ENCODE data around the gene TSNAXIP1.

DNA sequence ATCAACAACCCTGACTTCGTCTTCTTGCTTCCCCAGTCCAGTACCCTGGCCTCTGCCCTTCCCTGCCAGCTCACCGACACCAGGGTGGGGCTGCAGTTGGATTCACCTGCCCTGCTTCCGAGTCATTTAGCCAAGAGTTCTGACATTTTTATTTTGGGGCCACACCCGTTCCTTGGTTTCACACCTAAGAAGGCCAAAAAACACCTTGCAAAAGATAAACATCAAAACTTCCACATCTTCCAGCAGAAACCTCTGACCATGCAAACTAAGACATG is 45.8 kb upstream of the TSNAXIP1 start:
- TF ChIP-seq, protein P1, sequence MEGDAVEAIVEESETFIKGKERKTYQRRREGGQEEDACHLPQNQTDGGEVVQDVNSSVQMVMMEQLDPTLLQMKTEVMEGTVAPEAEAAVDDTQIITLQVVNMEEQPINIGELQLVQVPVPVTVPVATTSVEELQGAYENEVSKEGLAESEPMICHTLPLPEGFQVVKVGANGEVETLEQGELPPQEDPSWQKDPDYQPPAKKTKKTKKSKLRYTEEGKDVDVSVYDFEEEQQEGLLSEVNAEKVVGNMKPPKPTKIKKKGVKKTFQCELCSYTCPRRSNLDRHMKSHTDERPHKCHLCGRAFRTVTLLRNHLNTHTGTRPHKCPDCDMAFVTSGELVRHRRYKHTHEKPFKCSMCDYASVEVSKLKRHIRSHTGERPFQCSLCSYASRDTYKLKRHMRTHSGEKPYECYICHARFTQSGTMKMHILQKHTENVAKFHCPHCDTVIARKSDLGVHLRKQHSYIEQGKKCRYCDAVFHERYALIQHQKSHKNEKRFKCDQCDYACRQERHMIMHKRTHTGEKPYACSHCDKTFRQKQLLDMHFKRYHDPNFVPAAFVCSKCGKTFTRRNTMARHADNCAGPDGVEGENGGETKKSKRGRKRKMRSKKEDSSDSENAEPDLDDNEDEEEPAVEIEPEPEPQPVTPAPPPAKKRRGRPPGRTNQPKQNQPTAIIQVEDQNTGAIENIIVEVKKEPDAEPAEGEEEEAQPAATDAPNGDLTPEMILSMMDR (IDR thresholded peaks at IDR 0.05) = no peak
- no peak for TF ChIP-seq ZFX (IDR thresholded peaks at IDR 0.05; ENCODE audit: borderline replicate concordance)

Measured in 22Rv1 (cell line).